CD14-positive monocyte (primary cell): Measurements from ENCODE around the gene EML6. TPM values are rescaled to one million over a fixed set of nuclear protein-coding genes. Genes with fewer than 3 reads are reported as not detected.

Experiments used
- DNase-seq, 3 donors: peaks; one replicate each; pipeline ENCODE4 v3.0.0-alpha.2; 2011 to 2022
- H2AFZ ChIP-seq: 2 replicates; pipeline ENCODE4 v1.6.0; 2012; ENCODE audit warnings: mild to moderate bottlenecking, low read depth, low read length, inconsistent platforms; ENCODE audit not compliant: insufficient read depth, poor library complexity, severe bottlenecking
- H3K27ac ChIP-seq, 2 donors: 1 replicate in 1 of 2; 2 replicates in 1 of 2; pipeline ENCODE4 v1.5.1; 2012 to 2013; ENCODE audit warnings: low read length in 2 of 2, control low read depth in 1 of 2, inconsistent platforms in 1 of 2, low read depth in 1 of 2, mild to moderate bottlenecking in 1 of 2
- H3K27me3 ChIP-seq, 2 donors: one replicate each; pipeline versions ENCODE4 v1.6.0 to v1.6.1; 2011 to 2013; ENCODE audit warnings: low read length in 2 of 2; ENCODE audit not compliant: control insufficient read depth in 2 of 2, insufficient read depth in 2 of 2
- H3K36me3 ChIP-seq, 2 donors: replicated peaks in 1 of 2; 1 replicate in 1 of 2; 2 replicates in 1 of 2; pipeline versions ENCODE4 v1.5.1 to v1.6.1; 2012 to 2013; ENCODE audit warnings: low read length in 2 of 2, control low read depth in 1 of 2, inconsistent platforms in 1 of 2, mild to moderate bottlenecking in 1 of 2; ENCODE audit not compliant: insufficient read depth in 2 of 2, control insufficient read depth in 1 of 2
- H3K4me1 ChIP-seq, 2 donors: 1 replicate in 1 of 2; 2 replicates in 1 of 2; pipeline versions ENCODE4 v1.5.1 to v1.6.1; 2012 to 2013; ENCODE audit warnings: low read length in 2 of 2, control low read depth in 1 of 2, inconsistent platforms in 1 of 2, mild to moderate bottlenecking in 1 of 2, moderate library complexity in 1 of 2; ENCODE audit not compliant: insufficient read depth in 2 of 2, control insufficient read depth in 1 of 2
- H3K4me2 ChIP-seq: replicated peaks from 2 replicates; pipeline ENCODE3; 2012; ENCODE audit warnings: low read length, moderate library complexity, mild to moderate bottlenecking; ENCODE audit not compliant: poor library complexity, severe bottlenecking; ENCODE audit errors: extremely low read depth
- H3K4me3 ChIP-seq, 3 experiments: fragments of 200-600 bp in 1 of 3; sonication (generic) in 1 of 3; replicated peaks in 1 of 3; 1 replicate in 2 of 3; 2 replicates in 1 of 3; pipeline ENCODE4 v1.5.1; 2011 to 2013; ENCODE audit warnings: low read length in 3 of 3, mild to moderate bottlenecking in 3 of 3, control low read depth in 2 of 3, low read depth in 2 of 3, inconsistent platforms in 1 of 3, moderate library complexity in 1 of 3
- H3K79me2 ChIP-seq: 2 replicates; pipeline ENCODE4 v1.6.0; 2012; ENCODE audit warnings: mild to moderate bottlenecking, control low read depth, inconsistent platforms, low read length, moderate library complexity; ENCODE audit not compliant: insufficient read depth
- H3K9ac ChIP-seq: 2 replicates; pipeline ENCODE4 v1.6.0; 2017; ENCODE audit warnings: low read length, mild to moderate bottlenecking; ENCODE audit not compliant: insufficient read depth, poor library complexity, severe bottlenecking
- H3K9me3 ChIP-seq, 2 donors: replicated peaks in 1 of 2; 1 replicate in 1 of 2; 2 replicates in 1 of 2; pipeline versions ENCODE4 v1.5.1 to v1.6.1; 2012 to 2013; ENCODE audit warnings: low read length in 2 of 2, control low read depth in 1 of 2; ENCODE audit not compliant: control insufficient read depth in 1 of 2, insufficient read depth in 1 of 2
- H4K20me1 ChIP-seq: 2 replicates; pipeline ENCODE4 v1.6.0; 2012; ENCODE audit warnings: mild to moderate bottlenecking, low read length, control low read depth, moderate library complexity; ENCODE audit not compliant: insufficient read depth
- H3K27ac Mint-ChIP-seq, 7 donors: one replicate each; pipeline ENCODE4 v1.8.0; 2020; ENCODE audit warnings: mild to moderate bottlenecking in 7 of 7, mixed read lengths in 7 of 7, moderate library complexity in 6 of 7, inconsistent platforms in 2 of 7
- H3K27me3 Mint-ChIP-seq, 3 donors: one replicate each; pipeline ENCODE4 v1.8.0; 2021 to 2022; ENCODE audit warnings: low read depth in 3 of 3, mild to moderate bottlenecking in 3 of 3, mixed read lengths in 3 of 3, moderate library complexity in 3 of 3, inconsistent platforms in 1 of 3
- H3K36me3 Mint-ChIP-seq, 2 donors: one replicate each; pipeline ENCODE4 v1.8.0; 2020; ENCODE audit warnings: mixed read lengths in 2 of 2, inconsistent platforms in 1 of 2, mild to moderate bottlenecking in 1 of 2
- H3K4me1 Mint-ChIP-seq: one replicate; pipeline ENCODE4 v1.8.0; 2020; ENCODE audit warnings: mild to moderate bottlenecking, mixed read lengths
- H3K4me3 Mint-ChIP-seq, 2 donors: one replicate each; pipeline ENCODE4 v1.8.0; 2020; ENCODE audit warnings: mild to moderate bottlenecking in 2 of 2, mixed read lengths in 2 of 2, moderate library complexity in 1 of 2
- H3K9me3 Mint-ChIP-seq, 7 donors: one replicate each; pipeline ENCODE4 v1.8.0; 2020 to 2022; ENCODE audit warnings: mixed read lengths in 7 of 7, mild to moderate bottlenecking in 6 of 7, moderate library complexity in 6 of 7, inconsistent platforms in 2 of 7
- CTCF ChIP-seq: fragments of 200-600 bp; IDR thresholded peaks from one replicate; pipeline ENCODE4 v1.8.0; 2022; ENCODE audit warnings: antibody characterized with exemption, mild to moderate bottlenecking
- WGBS: methylation state at CpG from one replicate; pipeline ENCODE4 v1.1.5; 2013; ENCODE audit warnings: missing lambda C conversion rate; ENCODE audit not compliant: insufficient coverage; 5-methylcytosine and 5-hydroxymethylcytosine counted together
- intact Hi-C, 2 donors: fragments of 100-400 bp; cut with micrococcal nuclease; formaldehyde crosslinking; loops; one replicate each; pipeline versions ENCODE4 v1.15.0 to v1.15.1; 2023
- polyA plus RNA-seq, 3 donors: library from polyadenylated mRNA; depleted of rRNA in 1 of 3; unstranded in 2 of 3; stranded (reverse) in 1 of 3; fragments of 300-500 nt in 2 of 3; fragments of >200 nt in 1 of 3; fragmentation: Illumina TruSeq in 2 of 3; gene quantifications; 1 replicate in 2 of 3; 2 replicates in 1 of 3; pipeline ENCODE4 v1.2.3, GENCODE V29; 2012 to 2021

Gene EML6
- polyA plus RNA-seq, 3 donors: 0.79 TPM; not detected in 2

DNA sequence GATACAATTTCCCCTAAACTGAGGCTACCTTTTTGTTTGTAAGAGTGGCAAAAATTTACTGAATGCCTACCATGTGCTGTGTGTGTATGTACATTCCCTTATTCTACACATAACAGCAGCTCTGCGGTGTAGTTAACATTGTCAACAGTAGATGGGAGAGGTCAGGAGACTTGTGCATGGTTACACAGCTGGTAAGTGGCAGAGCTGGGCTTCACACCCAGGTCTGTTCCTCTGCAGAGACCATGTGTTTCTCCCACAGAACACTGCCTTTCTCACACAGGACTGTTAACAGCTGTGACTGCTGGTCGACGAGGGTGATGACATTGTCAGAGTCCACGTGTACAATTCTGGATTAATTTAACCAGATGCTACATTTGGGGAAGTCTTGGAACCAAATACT lies 49.1 kb downstream of the EML6 start:
- Histone ChIP-seq H3K27ac (no peak overlapping the region), H2AFZ (no peak overlapping the region), H3K9ac (no peak overlapping the region), H3K79me2 (no peaks in the 10 kb centered on the region), H3K36me3 (no peaks in the 10 kb centered on the region), H3K4me3 (no peak overlapping the region), H3K9me3 (peaks cover 8 to 10% of the 10 kb centered on the region in 2 donors), H3K4me2 (no peak overlapping the region), H4K20me1 (no peaks in the 10 kb centered on the region), H3K4me1 (no peaks in the 10 kb centered on the region), H3K27me3 (no peaks in the 10 kb centered on the region)
- H3K9me3 Mint-ChIP-seq: peaks cover 12 to 19% (median 16%) of the 10 kb centered on the region in 7 donors
- peaks cover 2% of the 10 kb centered on the region for H3K4me1 Mint-ChIP-seq
- peaks cover 0 to 2% (median 0%) of the 10 kb centered on the region in 3 donors for H3K27me3 Mint-ChIP-seq
- WGBS: 100% methylated on average over 3 of the region's 4 CpGs
- H3K4me3 Mint-ChIP-seq: no peak overlapping the region
- DNase-seq: no peak
- H3K36me3 Mint-ChIP-seq: no peaks in the 10 kb centered on the region
- TF ChIP-seq CTCF: no peak
- no peak overlapping the region for H3K27ac Mint-ChIP-seq
- intact Hi-C loops: no loop called here

DNA sequence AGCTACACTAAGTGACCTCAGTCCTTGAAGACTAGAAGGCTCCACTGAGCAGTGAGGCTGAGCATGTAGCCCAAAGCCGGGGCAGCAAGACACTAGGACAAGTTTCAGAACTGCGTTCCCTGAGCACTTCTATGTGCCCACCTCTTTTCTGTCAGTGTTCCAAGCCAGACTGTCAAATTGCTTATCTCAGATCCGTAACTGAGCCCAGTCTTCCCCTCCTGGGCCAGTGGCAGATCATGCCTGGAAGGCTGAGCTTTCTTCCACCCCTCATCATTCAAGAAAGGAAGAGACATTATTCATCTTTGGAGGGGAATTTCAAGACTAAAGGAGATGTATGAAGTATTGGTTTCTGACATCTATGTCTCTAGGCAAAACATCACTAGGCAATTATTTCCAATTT lies 49.8 kb downstream of the EML6 start:
- H3K36me3 ChIP-seq: no peaks in the 10 kb centered on the region
- no peak overlapping the region for H2AFZ ChIP-seq
- no peaks in the 10 kb centered on the region for H3K4me1 Mint-ChIP-seq
- H4K20me1 ChIP-seq: no peaks in the 10 kb centered on the region
- H3K36me3 Mint-ChIP-seq: no peaks in the 10 kb centered on the region
- intact Hi-C loops: no loop called here
- no peak overlapping the region for H3K27ac ChIP-seq
- peaks cover 0 to 2% (median 0%) of the 10 kb centered on the region in 3 donors for H3K27me3 Mint-ChIP-seq
- H3K9ac ChIP-seq: no peak overlapping the region
- 96% methylated on average over 2 of the region's 3 CpGs for WGBS
- H3K79me2 ChIP-seq: no peaks in the 10 kb centered on the region
- TF ChIP-seq CTCF: no peak
- H3K9me3 ChIP-seq: peaks cover 8 to 10% of the 10 kb centered on the region in 2 donors
- H3K4me2 ChIP-seq: no peak overlapping the region
- no peaks in the 10 kb centered on the region for H3K4me1 ChIP-seq
- H3K4me3 Mint-ChIP-seq: no peak overlapping the region
- DNase-seq: no peak
- peaks cover 12 to 19% (median 17%) of the 10 kb centered on the region in 7 donors for H3K9me3 Mint-ChIP-seq
- no peaks in the 10 kb centered on the region for H3K27me3 ChIP-seq
- no peak overlapping the region for H3K27ac Mint-ChIP-seq
- H3K4me3 ChIP-seq: no peak overlapping the region
